H4 (cell line): ENCODE measurements around the gene BRMS1. TPM values are rescaled to one million over a fixed set of nuclear protein-coding genes. Genes with fewer than 3 reads are reported as not detected.

Experiments used
- total RNA-seq: library from RNA; depleted of rRNA; stranded (reverse); fragments of >200 nt; shearing (Covaris generic); gene quantifications from 2 replicates; pipeline ENCODE4 v1.2.3, GENCODE V29; 2014; rRNA removed

BRMS1 gene
- total RNA-seq, 1 experiment from 2014 or later = 88.2 TPM

Other genes starting within 250 kb of the BRMS1 start
- 9.0 and 15.1 TPM in 2 replicates for gene KLC2, start 87.4 kb downstream of the BRMS1 start, total RNA-seq
- gene RAB1B, start 76.5 kb downstream of the BRMS1 start, total RNA-seq = 98.6 and 111 TPM in 2 replicates
- gene CNIH2, start 66.9 kb downstream of the BRMS1 start, total RNA-seq = 8.4 and 10.8 TPM in 2 replicates
- 114 and 120 TPM in 2 replicates for gene YIF1A, start 56.0 kb downstream of the BRMS1 start, total RNA-seq
- gene TMEM151A, start 53.2 kb downstream of the BRMS1 start, total RNA-seq = 0.08 and 0.10 TPM in 2 replicates
- not detected in 2 replicates for gene CD248, start 28.1 kb downstream of the BRMS1 start, total RNA-seq
- 4.3 and 7.4 TPM in 2 replicates for gene RIN1, start 8.7 kb downstream of the BRMS1 start, total RNA-seq
- 24.5 and 25.2 TPM in 2 replicates for gene B4GAT1, start 2.5 kb upstream of the BRMS1 start, total RNA-seq
- 0.39 and 0.62 TPM in 2 replicates for gene SLC29A2, start 26.7 kb upstream of the BRMS1 start, total RNA-seq
- gene NPAS4, start 75.9 kb upstream of the BRMS1 start, total RNA-seq = not detected in 2 replicates
- gene MRPL11, start 93.7 kb upstream of the BRMS1 start, total RNA-seq = 71.8 and 77.7 TPM in 2 replicates
- gene PELI3, start 121.8 kb upstream of the BRMS1 start, total RNA-seq = 5.6 and 7.5 TPM in 2 replicates
- gene DPP3, start 135.3 kb upstream of the BRMS1 start, total RNA-seq = 61.4 and 66.7 TPM in 2 replicates
- 12.3 and 14.9 TPM in 2 replicates for gene BBS1, start 165.5 kb upstream of the BRMS1 start, total RNA-seq
- 7.0 and 19.3 TPM in 2 replicates for gene ZDHHC24, start 200.9 kb upstream of the BRMS1 start, total RNA-seq
- not detected in 2 replicates for gene ACTN3, start 201.8 kb upstream of the BRMS1 start, total RNA-seq
- gene CTSF, start 223.5 kb upstream of the BRMS1 start, total RNA-seq = 9.1 and 11.3 TPM in 2 replicates
- gene CCDC87, start 248.0 kb upstream of the BRMS1 start, total RNA-seq = 0.04 and 0.56 TPM in 2 replicates
- 21.6 and 25.3 TPM in 2 replicates for gene CCS, start 248.1 kb upstream of the BRMS1 start, total RNA-seq